Fibroblast of gingiva (primary cell): ENCODE results near the gene ELN.
A peak's percentile ranks its signal among the peaks of the same experiment; 100 is the strongest.

Source experiments
- DNase-seq: peaks from one replicate; pipeline ENCODE4 v3.0.0-alpha.2; 2011; ENCODE audit warnings: low read depth

The ELN gene

GRCh38 chr7:74063646-74064045 is 35.7 kb downstream of the ELN start:
- no peak for DNase-seq

DNA sequence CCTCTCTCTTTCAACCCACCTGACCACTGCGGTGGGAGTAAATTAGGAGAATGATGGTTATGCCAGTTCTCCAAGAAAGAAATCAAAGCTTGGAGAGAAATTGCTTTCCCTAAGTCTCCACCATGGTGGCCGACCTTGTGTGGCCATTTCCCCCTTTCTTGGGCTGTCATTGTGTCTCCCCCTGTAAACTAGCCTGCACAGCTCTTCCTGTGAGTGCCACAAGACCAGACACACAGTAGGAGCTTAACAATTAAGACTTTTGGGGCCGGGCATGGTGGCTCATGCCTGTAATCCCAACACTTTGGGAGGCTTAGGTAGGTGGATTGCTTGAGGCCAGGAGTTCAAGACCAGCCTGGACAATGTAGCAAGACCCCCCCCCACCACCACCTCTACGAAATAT is 36.7 kb downstream of the ELN start:
- no peak for DNase-seq

GRCh38 chr7:74066626-74067025 is 38.7 kb downstream of the ELN start:
- no peak for DNase-seq

DNA sequence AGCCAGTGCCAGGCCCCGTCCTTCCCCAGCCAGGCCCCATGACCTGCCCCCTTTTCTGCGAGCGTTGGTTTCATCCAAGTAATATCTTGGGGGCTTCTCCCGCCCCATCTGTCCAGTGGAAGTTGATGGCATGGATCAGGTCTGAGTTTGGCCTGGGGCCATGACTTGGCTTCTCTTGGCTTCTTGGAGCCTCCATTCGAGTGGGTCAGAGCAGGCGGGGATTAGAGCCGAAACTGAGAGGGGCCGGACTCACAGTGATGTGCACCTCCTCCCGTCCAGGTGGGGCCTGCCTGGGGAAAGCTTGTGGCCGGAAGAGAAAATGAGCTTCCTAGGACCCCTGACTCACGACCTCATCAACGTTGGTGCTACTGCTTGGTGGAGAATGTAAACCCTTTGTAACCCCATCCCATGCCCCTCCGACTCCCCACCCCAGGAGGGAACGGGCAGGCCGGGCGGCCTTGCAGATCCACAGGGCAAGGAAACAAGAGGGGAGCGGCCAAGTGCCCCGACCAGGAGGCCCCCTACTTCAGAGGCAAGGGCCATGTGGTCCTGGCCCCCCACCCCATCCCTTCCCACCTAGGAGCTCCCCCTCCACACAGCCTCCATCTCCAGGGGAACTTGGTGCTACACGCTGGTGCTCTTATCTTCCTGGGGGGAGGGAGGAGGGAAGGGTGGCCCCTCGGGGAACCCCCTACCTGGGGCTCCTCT is 40.6 kb downstream of the ELN start:
- no peak for DNase-seq

DNA sequence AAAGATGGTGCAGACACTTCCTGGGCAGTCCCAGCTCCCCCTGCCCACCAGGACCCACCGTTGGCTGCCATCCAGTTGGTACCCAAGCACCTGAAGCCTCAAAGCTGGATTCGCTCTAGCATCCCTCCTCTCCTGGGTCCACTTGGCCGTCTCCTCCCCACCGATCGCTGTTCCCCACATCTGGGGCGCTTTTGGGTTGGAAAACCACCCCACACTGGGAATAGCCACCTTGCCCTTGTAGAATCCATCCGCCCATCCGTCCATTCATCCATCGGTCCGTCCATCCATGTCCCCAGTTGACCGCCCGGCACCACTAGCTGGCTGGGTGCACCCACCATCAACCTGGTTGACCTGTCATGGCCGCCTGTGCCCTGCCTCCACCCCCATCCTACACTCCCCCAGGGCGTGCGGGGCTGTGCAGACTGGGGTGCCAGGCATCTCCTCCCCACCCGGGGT is 41.1 kb downstream of the ELN start:
- no peak for DNase-seq

DNA sequence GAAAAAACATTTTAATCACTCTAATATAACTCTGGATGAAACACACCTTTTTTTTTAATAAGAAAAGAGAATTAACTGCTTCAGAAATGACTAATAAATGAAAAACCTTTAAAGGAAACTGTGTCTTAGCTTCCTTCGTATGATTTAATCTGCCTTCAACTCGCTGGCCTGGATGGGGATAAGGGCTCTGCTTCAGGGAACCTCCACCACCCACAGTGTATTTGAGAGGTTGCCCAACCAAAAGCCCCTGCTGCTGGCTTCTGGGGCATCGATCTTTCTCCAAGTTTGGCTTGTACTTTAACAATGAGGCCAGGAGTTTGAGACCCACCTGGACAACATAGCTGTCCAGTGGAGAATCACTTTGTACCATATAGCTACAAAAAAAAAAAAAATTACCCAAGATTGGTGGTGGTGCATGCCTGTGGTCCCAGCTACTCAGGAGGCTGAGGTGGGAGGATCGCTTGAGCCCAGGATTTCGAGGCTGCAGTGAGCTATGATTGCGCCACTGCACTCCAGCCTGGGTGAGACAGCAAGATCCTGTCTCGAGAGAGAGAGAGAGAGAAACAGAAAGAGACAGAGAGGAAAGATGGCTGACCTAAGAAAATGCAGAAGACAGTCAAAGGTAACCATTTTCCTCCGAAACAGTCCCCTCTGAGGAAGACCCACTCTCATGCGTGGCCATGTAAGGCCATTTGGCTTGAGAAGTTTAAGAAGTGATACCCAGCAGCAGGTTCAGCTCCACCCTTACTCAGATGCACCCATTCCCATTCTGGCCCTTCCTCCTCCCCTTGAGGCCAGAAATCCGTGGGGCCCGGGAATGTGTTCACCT is 42.0 kb downstream of the ELN start:
- DNase-seq, result no peak

GRCh38 chr7:74070619-74070921 is 42.6 kb downstream of the ELN start:
- no peak for DNase-seq

- DNase-seq, result no peak
Measured at GRCh38 chr7:74071121-74071520, 43.1 kb downstream of the ELN start.

GRCh38 chr7:74074770-74075169 is 46.8 kb downstream of the ELN start:
- DNase-seq, result no peak

- no peak for DNase-seq
Measured at GRCh38 chr7:74078461-74078860, 50.5 kb downstream of the ELN start.

DNA sequence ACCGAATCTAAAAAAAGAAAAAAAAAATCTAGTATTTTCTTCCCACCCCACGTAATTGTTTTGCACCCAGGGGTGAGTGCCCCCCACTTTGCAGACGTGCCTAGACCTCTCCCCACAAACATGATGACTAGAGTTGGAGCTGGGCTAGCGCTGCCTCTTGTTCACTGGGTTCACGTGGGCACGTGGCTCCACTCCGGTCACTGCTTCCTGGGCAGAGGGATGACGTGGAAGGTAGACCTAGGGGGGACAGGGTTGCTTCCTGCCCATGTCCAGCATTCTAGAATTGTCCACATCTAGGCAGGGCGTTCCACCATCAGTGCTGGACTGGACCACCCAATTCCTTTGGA is 54.8 kb downstream of the ELN start:
- DNase-seq, result no peak

GRCh38 chr7:74083117-74083876 is 55.3 kb downstream of the ELN start, which contains the start of gene LIMK1:
Gene LIMK1, plus strand, starts transcription at chr7:74083804. Its CDS starts 187 bp downstream, at chr7:74083991.
- DNase-seq, result peak; percentile 66

- DNase-seq, result peak; percentile 31
Measured at GRCh38 chr7:74083928-74084721, 56.2 kb downstream of the ELN start.

DNA sequence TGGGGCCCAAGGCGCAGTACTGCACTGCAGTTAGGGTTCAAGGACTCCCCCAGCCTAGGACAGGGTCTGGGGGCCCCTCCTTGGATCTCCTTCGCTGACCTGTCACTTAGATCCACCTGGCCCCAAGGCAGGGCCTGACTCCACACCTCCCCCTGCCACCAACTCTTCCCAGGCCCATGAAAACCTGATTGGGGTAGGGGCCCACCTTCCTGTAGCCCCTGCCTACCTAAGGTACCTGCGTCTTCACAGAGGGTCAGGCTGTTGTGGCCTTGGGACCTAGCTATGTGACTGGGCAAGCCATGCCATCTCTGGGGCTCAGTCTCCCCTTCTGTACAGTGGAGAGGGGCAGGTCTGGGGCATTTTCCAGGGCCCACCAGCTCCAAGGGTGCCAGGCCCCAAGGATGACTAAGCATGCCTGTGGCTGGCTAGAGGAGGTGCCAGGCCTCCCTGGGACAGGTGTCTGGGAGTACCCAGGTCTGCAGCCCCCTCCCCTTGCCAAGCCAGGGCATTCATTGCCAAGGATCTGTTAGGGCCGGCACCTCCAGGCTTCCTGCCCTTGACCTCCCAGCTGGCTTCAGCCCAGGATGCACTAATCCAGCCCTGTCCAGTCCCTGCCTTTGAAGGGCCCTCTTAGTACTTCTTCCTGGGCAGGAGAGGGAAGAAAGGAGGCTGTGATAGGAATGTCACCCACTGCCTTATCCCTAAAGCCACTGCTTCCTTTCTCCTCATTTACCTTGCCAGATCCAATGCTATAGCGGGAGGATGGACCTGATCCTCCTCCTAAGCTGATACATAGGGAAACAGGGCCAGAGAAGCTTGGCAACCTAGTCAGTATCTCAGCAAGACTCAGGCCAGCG is 57.0 kb downstream of the ELN start:
- DNase-seq, result no peak

GRCh38 chr7:74087791-74088453 is 59.9 kb downstream of the ELN start:
- no peak for DNase-seq

GRCh38 chr7:74092321-74092963 is 64.5 kb downstream of the ELN start:
- no peak for DNase-seq

DNA sequence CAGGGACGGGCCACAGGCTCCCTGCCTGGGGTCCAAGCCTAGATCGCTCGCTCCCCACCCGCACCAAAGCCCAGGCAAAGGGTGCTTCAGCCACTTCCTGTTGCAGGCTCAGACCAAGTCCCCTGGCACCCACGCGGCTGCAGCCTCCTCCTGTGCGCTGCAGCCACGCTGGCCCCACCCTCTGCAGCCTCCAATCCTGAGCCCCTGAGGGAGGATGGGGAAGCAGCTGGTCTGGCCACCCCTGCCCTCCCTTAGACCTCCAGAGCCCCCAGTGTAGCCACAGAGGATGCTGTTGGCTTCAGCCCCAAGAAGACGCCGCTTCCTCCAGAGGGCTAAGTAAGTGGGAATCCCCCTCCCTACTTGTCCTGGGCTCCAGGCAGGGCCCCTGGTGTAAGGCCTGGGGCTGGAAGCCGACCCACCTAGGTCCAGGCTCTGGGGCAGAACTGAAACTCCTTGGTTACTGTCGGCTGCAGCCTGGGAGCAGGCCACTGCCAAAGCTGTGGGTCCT is 65.0 kb downstream of the ELN start:
- no peak for DNase-seq

GRCh38 chr7:74093671-74094223 is 65.8 kb downstream of the ELN start:
- DNase-seq, result no peak
